ENCODE measurements around the gene IL1R2. TPM values are rescaled to one million over a fixed set of nuclear protein-coding genes. Genes with fewer than 3 reads are reported as not detected.

IL1R2 gene
- total and polyA plus RNA-seq, 2 of the 13 experiments (the other 11 are each of a cell fraction or from before 2014, with no cell fraction given) = 3.6 to 7.3 TPM

GRCh38 chr2:102053096-102053495, 61.3 kb downstream of the IL1R2 start (continued):
- TF ChIP-seq MIER2 (CRISPR knock-in tag; IDR thresholded peaks at IDR 0.05) (no peak), SALL1 (CRISPR knock-in tag; IDR thresholded peaks at IDR 0.05) (peak; percentile 56; the same call in 1 of the 2 replicates), ZNF224 (CRISPR knock-in tag; IDR thresholded peaks at IDR 0.05) (no peak), GATAD2A (CRISPR knock-in tag; IDR thresholded peaks at IDR 0.05) (0 out of 2 replicates have a peak, but pooled peaks have one; percentile 24), GFI1 (CRISPR knock-in tag; IDR thresholded peaks at IDR 0.05; ENCODE audit: borderline replicate concordance) (no peak), HCFC1 (IDR thresholded peaks at IDR 0.05; ENCODE audit: low read depth, low read length) (no peak), FOXO4 (CRISPR knock-in tag; conservative IDR thresholded peaks at IDR 0.05) (no peak), ZNF790 (CRISPR knock-in tag; IDR thresholded peaks at IDR 0.05; ENCODE audit: borderline replicate concordance) (no peak), ZNF629 (CRISPR knock-in tag; conservative IDR thresholded peaks at IDR 0.05) (no peak), ZBTB21 (CRISPR knock-in tag; IDR thresholded peaks at IDR 0.05) (no peak), ZGPAT (CRISPR knock-in tag; IDR thresholded peaks at IDR 0.05) (no peak), ZBTB8A (CRISPR knock-in tag; IDR thresholded peaks at IDR 0.05; ENCODE audit: borderline replicate concordance, low read depth) (no peak), ZEB1 (IDR thresholded peaks at IDR 0.05; ENCODE audit: insufficient replicate concordance, low read depth) (no peak), ZBTB25 (CRISPR knock-in tag; IDR thresholded peaks at IDR 0.05) (no peak), ZNF879 (CRISPR knock-in tag; IDR thresholded peaks at IDR 0.05) (no peak), ZBTB33 (CRISPR knock-in tag; IDR thresholded peaks at IDR 0.05) (peak; percentile 98), NFE2 (CRISPR knock-in tag; IDR thresholded peaks at IDR 0.05) (no peak), HOXA7 (CRISPR knock-in tag; IDR thresholded peaks at IDR 0.05) (no peak), CAMTA2 (CRISPR knock-in tag; IDR thresholded peaks at IDR 0.05; ENCODE audit: borderline replicate concordance) (no peak), MTA3 (CRISPR knock-in tag; IDR thresholded peaks at IDR 0.05) (no peak), CC2D1A (CRISPR knock-in tag; IDR thresholded peaks at IDR 0.05) (no peak), ZNF563 (CRISPR knock-in tag; IDR thresholded peaks at IDR 0.05) (no peak), ADNP (CRISPR knock-in tag; IDR thresholded peaks at IDR 0.05) (no peak), FOXP4 (CRISPR knock-in tag; IDR thresholded peaks at IDR 0.05) (no peak), ZNF598 (CRISPR knock-in tag; IDR thresholded peaks at IDR 0.05; ENCODE audit: borderline replicate concordance) (0 out of 2 replicates have a peak, but pooled peaks have one; percentile 27), FOSL2 (CRISPR knock-in tag; IDR thresholded peaks at IDR 0.05) (no peak)
